Stomach (tissue), 4 donors: ENCODE data around the gene EMB.
"Not testable (repeated sequence)": the region's sequence is repeated elsewhere in the genome, so short reads cannot be mapped to it uniquely, and the experiment has no call there.

ENCODE experiments used
- CTCF ChIP-seq, 7 experiments: fragments of 450-650 bp in 4 of 7; fragments of 200-600 bp in 3 of 7; sonication (generic) in 3 of 7; IDR thresholded peaks; one replicate each; pipeline ENCODE4 v1.5.1; 2016 to 2019; ENCODE audit warnings: antibody characterized with exemption in 7 of 7, control low read depth in 2 of 7, mild to moderate bottlenecking in 1 of 7
- POLR2A ChIP-seq, 4 donors: fragments of 450-650 bp; IDR thresholded peaks; one replicate each; pipeline ENCODE4 v1.6.1; 2016; ENCODE audit warnings: antibody characterized with exemption in 4 of 4, control low read depth in 2 of 4, mild to moderate bottlenecking in 1 of 4, moderate library complexity in 1 of 4
- POLR2AphosphoS5 ChIP-seq, 3 donors: sonication (generic); formaldehyde crosslinking; IDR thresholded peaks; one replicate each; pipeline ENCODE4 v1.6.1; 2016; ENCODE audit warnings: antibody characterized with exemption in 3 of 3

- TF ChIP-seq CTCF, POLR2A, POLR2AphosphoS5 (IDR thresholded peaks at IDR 0.05): not testable (repeated sequence)
Measured at GRCh38 chr5:50489491-50489890, 48.4 kb upstream of the EMB start.
